IPS-15b (cell line): Measurements from ENCODE around the gene GABBR2.

ENCODE experiments used
- H3K27me3 ChIP-seq: one replicate; pipeline ENCODE4 v1.6.1; 2013; ENCODE audit warnings: low read length; ENCODE audit not compliant: control insufficient read depth, insufficient read depth
- H3K36me3 ChIP-seq: one replicate; pipeline ENCODE4 v1.6.1; 2013; ENCODE audit warnings: low read length; ENCODE audit not compliant: control insufficient read depth, insufficient read depth
- H3K4me1 ChIP-seq: one replicate; pipeline ENCODE4 v1.6.1; 2013; ENCODE audit warnings: mild to moderate bottlenecking, low read length; ENCODE audit not compliant: control insufficient read depth, insufficient read depth
- H3K4me3 ChIP-seq: one replicate; pipeline ENCODE4 v1.5.1; 2013; ENCODE audit warnings: low read depth, low read length
- H3K9ac ChIP-seq: one replicate; pipeline ENCODE4 v1.6.1; 2013; ENCODE audit warnings: low read depth, mild to moderate bottlenecking, low read length
- H3K9me3 ChIP-seq: one replicate; pipeline ENCODE4 v1.6.1; 2013; ENCODE audit warnings: mild to moderate bottlenecking, low read length; ENCODE audit not compliant: control insufficient read depth, insufficient read depth

Gene GABBR2

DNA sequence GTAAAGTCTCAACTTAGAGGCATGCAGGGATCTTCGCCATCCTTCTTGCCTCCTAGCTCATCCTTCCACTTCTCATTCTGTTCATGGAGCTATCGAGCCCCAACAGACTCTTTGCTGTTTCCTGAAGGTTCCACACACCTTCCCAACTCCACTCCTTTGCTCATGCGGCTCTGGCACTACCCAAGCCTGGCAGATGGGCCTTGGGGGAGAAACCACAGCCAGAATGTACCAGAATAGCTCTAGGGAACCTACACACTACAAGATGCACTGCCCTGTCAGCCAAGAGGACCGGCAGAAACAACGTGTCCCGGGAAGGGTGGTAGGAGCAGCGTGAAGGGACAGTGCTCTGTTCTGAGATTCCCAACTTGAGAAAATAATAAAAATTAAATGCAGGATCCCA lies 178.9 kb downstream of the GABBR2 start:
- H3K27me3 ChIP-seq: no peaks in the 10 kb centered on the region
- H3K9ac ChIP-seq: no peak overlapping the region
- no peaks in the 10 kb centered on the region for H3K36me3 ChIP-seq
- H3K4me1 ChIP-seq: no peaks in the 10 kb centered on the region
- no peak overlapping the region for H3K4me3 ChIP-seq
- no peaks in the 10 kb centered on the region for H3K9me3 ChIP-seq

DNA sequence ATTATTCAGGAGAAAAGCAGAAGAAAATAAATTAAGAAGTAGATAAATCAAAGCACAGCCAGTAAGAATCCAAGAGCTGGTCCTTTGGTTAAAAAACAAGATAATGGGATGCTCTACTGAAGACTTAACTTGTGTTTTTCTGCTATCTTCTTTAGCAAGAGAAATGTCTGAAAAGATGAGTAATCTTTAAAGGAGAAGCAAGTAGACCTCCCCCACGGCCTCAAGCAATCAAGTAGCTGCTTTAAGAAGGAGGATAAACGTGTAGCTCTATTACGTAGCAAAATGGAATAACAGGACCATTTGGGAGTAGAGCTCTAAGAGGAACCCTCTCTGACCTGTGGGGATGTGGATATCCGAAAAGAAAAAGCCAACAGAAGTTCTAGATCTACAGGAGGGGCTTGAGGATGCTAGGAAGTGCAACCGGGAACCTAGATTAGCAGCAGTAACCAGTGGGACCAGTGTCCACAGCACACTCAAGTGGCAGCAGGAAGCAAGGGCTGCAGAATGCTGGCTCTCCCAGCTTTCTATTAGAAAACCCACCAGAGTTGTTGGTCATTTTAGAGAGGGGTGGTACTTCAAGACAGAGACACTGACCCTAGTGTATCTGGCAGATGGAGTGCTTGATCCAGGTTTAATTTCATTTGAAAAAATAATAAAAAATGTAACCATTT lies 185.4 kb downstream of the GABBR2 start:
- no peak overlapping the region for H3K4me3 ChIP-seq
- H3K27me3 ChIP-seq: no peaks in the 10 kb centered on the region
- no peak overlapping the region for H3K9ac ChIP-seq
- H3K4me1 ChIP-seq: no peaks in the 10 kb centered on the region
- no peaks in the 10 kb centered on the region for H3K9me3 ChIP-seq
- H3K36me3 ChIP-seq: no peaks in the 10 kb centered on the region

GRCh38 chr9:98522487-98522886 lies 186.2 kb downstream of the GABBR2 start:
- Histone ChIP-seq H3K4me1 (no peaks in the 10 kb centered on the region), H3K4me3 (no peak overlapping the region), H3K9me3 (no peaks in the 10 kb centered on the region), H3K27me3 (no peaks in the 10 kb centered on the region), H3K36me3 (no peaks in the 10 kb centered on the region), H3K9ac (no peak overlapping the region)

- H3K4me1 ChIP-seq: no peaks in the 10 kb centered on the region
- H3K27me3 ChIP-seq: no peaks in the 10 kb centered on the region
- H3K36me3 ChIP-seq: no peaks in the 10 kb centered on the region
- H3K4me3 ChIP-seq: no peak overlapping the region
- no peaks in the 10 kb centered on the region for H3K9me3 ChIP-seq
- H3K9ac ChIP-seq: no peak overlapping the region
Observed at GRCh38 chr9:98521141-98521540, 187.6 kb downstream of the GABBR2 start.

- Histone ChIP-seq H3K27me3 (no peaks in the 10 kb centered on the region), H3K4me3 (no peak overlapping the region), H3K4me1 (no peaks in the 10 kb centered on the region), H3K9ac (no peak overlapping the region), H3K36me3 (no peaks in the 10 kb centered on the region), H3K9me3 (no peaks in the 10 kb centered on the region)
Observed at GRCh38 chr9:98520221-98520960, 188.3 kb downstream of the GABBR2 start.

DNA sequence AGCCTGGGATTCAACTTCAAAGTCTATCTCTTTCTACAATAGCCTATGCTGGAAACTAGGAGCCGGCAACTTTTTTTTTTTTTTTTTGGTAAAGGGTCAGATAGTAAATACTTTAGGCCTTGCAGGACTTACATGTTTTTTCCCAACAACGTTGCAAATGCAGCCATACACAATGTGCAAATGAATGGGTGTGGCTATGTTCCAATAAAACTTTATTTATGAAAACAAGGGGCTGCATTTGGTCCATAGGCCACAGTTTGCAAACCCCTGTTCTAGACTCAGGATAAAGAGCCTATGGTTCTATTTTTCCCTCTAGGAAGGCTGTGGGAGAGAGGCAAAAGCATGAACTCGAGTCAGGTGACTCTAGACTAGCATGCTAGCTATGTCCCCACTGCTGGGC lies 189.1 kb downstream of the GABBR2 start:
- Histone ChIP-seq H3K36me3 (no peaks in the 10 kb centered on the region), H3K9me3 (no peaks in the 10 kb centered on the region), H3K9ac (no peak overlapping the region), H3K4me3 (no peak overlapping the region), H3K4me1 (no peaks in the 10 kb centered on the region), H3K27me3 (no peaks in the 10 kb centered on the region)

GRCh38 chr9:98518556-98518955 lies 190.2 kb downstream of the GABBR2 start:
- Histone ChIP-seq H3K4me3 (no peak overlapping the region), H3K27me3 (no peaks in the 10 kb centered on the region), H3K4me1 (no peaks in the 10 kb centered on the region), H3K9me3 (no peaks in the 10 kb centered on the region), H3K9ac (no peak overlapping the region), H3K36me3 (no peaks in the 10 kb centered on the region)

DNA sequence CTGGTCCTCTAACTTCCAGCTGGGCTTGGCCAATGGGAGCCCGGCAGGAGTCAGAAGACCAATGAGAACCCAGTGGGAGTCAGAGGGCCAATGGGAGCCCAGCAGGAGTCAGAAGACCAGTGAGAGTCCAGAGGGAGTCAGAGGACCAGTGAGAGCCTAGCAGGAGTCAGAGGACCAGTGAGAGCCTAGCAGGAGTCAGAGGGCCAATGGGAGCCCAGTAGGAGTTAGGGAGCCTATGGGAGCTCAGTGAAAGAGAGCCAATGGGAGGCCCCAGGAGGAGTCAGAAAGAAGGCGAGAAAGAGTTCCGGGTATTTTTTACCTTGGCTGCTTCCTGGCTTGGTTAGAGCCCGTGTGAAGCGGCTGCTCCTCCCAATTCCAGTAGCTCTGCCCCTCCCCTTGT lies 191.0 kb downstream of the GABBR2 start:
- no peaks in the 10 kb centered on the region for H3K4me1 ChIP-seq
- no peaks in the 10 kb centered on the region for H3K9me3 ChIP-seq
- no peaks in the 10 kb centered on the region for H3K27me3 ChIP-seq
- H3K4me3 ChIP-seq: no peak overlapping the region
- no peak overlapping the region for H3K9ac ChIP-seq
- H3K36me3 ChIP-seq: no peaks in the 10 kb centered on the region

DNA sequence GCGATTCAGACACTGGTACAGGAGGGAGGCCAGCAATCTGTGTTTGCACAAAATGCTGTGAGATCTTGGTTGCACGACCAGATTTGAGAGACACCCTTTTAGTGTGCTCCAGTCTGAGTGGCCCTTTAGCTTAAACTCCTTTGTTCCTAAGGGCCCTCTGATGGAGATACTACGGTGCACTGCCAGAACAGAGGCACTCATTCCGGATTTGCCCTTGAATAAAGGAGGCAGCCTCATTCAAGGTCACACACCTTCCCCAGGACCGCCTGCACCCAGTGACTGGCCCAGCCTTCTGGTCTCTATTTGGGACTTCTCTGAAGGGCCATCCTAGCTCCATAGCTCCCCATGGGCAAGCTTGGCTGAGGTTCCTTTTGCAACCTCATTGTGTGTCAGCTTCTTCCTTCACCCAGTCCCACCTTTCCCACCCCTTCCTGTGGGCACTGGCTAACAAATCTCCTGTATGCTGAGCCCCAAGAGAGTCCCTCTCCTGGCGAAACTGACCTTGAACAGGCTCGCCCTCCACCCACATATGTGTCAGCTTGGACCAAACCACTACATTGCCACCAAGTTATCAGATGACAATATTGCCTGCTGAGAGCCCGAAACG lies 191.7 kb downstream of the GABBR2 start:
- H3K4me3 ChIP-seq: no peak overlapping the region
- H3K27me3 ChIP-seq: no peaks in the 10 kb centered on the region
- H3K9ac ChIP-seq: no peak overlapping the region
- no peaks in the 10 kb centered on the region for H3K9me3 ChIP-seq
- H3K4me1 ChIP-seq: no peaks in the 10 kb centered on the region
- H3K36me3 ChIP-seq: no peaks in the 10 kb centered on the region

DNA sequence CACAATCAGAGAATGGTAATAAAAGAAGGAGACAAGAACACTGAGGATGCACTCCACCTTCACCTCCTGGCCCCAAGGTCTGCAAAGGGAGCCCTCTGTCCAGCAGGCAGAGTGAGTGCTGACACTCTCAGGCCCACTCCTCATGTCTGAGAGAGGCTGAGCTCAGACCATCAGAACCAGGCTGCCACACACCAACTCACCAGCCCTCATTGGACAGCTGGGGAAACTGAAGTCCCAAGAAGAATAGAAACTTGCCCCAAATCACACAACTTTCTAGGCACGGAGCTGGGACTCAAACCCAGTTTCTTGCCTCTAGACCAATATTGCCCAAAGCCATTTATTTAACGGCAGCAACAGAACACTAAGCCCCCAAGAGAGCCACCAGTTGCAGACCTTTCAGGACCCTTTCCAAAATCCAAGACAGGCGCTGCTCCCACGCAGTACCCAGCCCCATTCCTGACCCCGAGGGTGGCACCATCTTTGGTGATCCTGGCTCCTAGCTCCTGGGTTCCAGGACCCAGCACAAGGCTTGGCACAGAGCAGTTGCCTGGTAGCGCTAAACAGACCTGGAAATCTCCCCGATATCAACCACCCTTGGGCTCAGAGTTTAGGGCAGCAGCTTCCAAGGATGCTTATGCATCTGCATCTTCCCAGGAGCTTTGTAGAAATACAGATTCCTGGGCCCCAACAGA lies 192.4 kb downstream of the GABBR2 start:
- H3K4me1 ChIP-seq: no peaks in the 10 kb centered on the region
- no peak overlapping the region for H3K9ac ChIP-seq
- no peaks in the 10 kb centered on the region for H3K36me3 ChIP-seq
- no peaks in the 10 kb centered on the region for H3K27me3 ChIP-seq
- H3K9me3 ChIP-seq: no peaks in the 10 kb centered on the region
- H3K4me3 ChIP-seq: no peak overlapping the region

- Histone ChIP-seq H3K9ac (no peak overlapping the region), H3K27me3 (no peaks in the 10 kb centered on the region), H3K9me3 (no peaks in the 10 kb centered on the region), H3K4me1 (no peaks in the 10 kb centered on the region), H3K4me3 (no peak overlapping the region), H3K36me3 (no peaks in the 10 kb centered on the region)
Observed at GRCh38 chr9:98515506-98516204, 193.1 kb downstream of the GABBR2 start.
